SK-N-SH (cell line): ENCODE data around the gene ZNF592. TPM values are rescaled to one million over a fixed set of nuclear protein-coding genes. Genes with fewer than 3 reads are reported as not detected.

Source experiments
- CTCF ChIA-PET: fragments of 300-600, 350-600 bp; formaldehyde crosslinking; extraction: SDS; loops from one replicate; lab custom pipeline; 2021; lab: Yijun Ruan, JAX
- POLR2A ChIA-PET: fragments of 350-600 bp; sonication (Branson Sonifier 250); formaldehyde crosslinking; extraction: SDS; loops from one replicate; lab custom pipeline; 2020; ENCODE audit warnings: antibody characterized with exemption, inconsistent platforms; lab: Yijun Ruan, JAX
- DNase-seq: peaks from one replicate; pipeline ENCODE4 v3.0.0; 2012
- H2AFZ ChIP-seq: fragments of 200-600 bp; sonication (generic); 2 replicates; pipeline ENCODE4 v1.8.1; 2016; ENCODE audit warnings: antibody characterized with exemption, mild to moderate bottlenecking, low read depth
- H3F3A ChIP-seq: fragments of 200-600 bp; sonication (generic); replicated peaks from 2 replicates; pipeline ENCODE3; 2016; ENCODE audit warnings: antibody characterized with exemption, mild to moderate bottlenecking; ENCODE audit not compliant: insufficient read depth
- H3K27ac ChIP-seq, 2 experiments: fragments of 200-500 bp in 1 of 2; fragments of 200-600 bp in 1 of 2; sonication (Bioruptor generic) in 1 of 2; sonication (generic), shearing (Covaris generic) in 1 of 2; 2 replicates each; pipeline versions ENCODE4 v1.5.1 to v1.6.1; 2014 to 2016; ENCODE audit warnings: low read depth in 2 of 2, inconsistent platforms in 1 of 2, low read length in 1 of 2, mild to moderate bottlenecking in 1 of 2, mixed read lengths in 1 of 2
- H3K27me3 ChIP-seq: fragments of 200-600 bp; sonication (generic), shearing (Covaris generic); 2 replicates; pipeline ENCODE4 v1.6.1; 2016; ENCODE audit warnings: mixed run types; ENCODE audit not compliant: insufficient read depth
- H3K36me3 ChIP-seq, 2 experiments: fragments of 200-500 bp in 1 of 2; fragments of 200-600 bp in 1 of 2; sonication (Bioruptor generic) in 1 of 2; sonication (generic) in 1 of 2; replicated peaks in 1 of 2; 2 replicates each; pipeline versions ENCODE3 to v1.5.1; 2014 to 2016; ENCODE audit warnings: low read length in 1 of 2, mild to moderate bottlenecking in 1 of 2; ENCODE audit not compliant: insufficient read depth in 2 of 2, control insufficient read depth in 1 of 2
- H3K4me1 ChIP-seq, 2 experiments: fragments of 200-500 bp in 1 of 2; fragments of 200-600 bp in 1 of 2; sonication (Bioruptor generic) in 1 of 2; sonication (generic), shearing (Covaris generic) in 1 of 2; 2 replicates each; pipeline versions ENCODE4 v1.5.1 to v1.6.1; 2014 to 2016; ENCODE audit warnings: low read depth in 1 of 2, low read length in 1 of 2, mixed run types in 1 of 2; ENCODE audit not compliant: insufficient read depth in 2 of 2, control insufficient read depth in 1 of 2
- H3K4me2 ChIP-seq: fragments of 200-600 bp; sonication (generic), shearing (Covaris generic); 2 replicates; pipeline ENCODE4 v1.6.1; 2017; ENCODE audit warnings: mixed run types
- H3K4me3 ChIP-seq, 2 experiments: fragments of 200-500 bp in 1 of 2; fragments of 200-600 bp in 1 of 2; sonication (Bioruptor generic) in 1 of 2; sonication (generic), shearing (Covaris generic) in 1 of 2; 2 replicates each; pipeline versions ENCODE4 v1.5.1 to v1.8.1; 2014 to 2016; ENCODE audit warnings: low read depth in 2 of 2, inconsistent platforms in 1 of 2, low read length in 1 of 2, mild to moderate bottlenecking in 1 of 2, mixed read lengths in 1 of 2, moderate library complexity in 1 of 2
- H3K79me2 ChIP-seq: fragments of 200-600 bp; sonication (generic); 2 replicates; pipeline ENCODE4 v1.8.1; 2017; ENCODE audit warnings: mild to moderate bottlenecking; ENCODE audit not compliant: insufficient read depth
- H3K9ac ChIP-seq: fragments of 200-600 bp; sonication (generic); 2 replicates; pipeline ENCODE4 v1.6.1; 2017; ENCODE audit warnings: mixed run types
- H3K9me2 ChIP-seq: fragments of 200-600 bp; sonication (generic); 2 replicates; pipeline ENCODE4 v1.6.1; 2017; ENCODE audit warnings: mixed run types
- H3K9me3 ChIP-seq: fragments of 200-600 bp; sonication (generic); 2 replicates; pipeline ENCODE4 v1.6.1; 2017; ENCODE audit warnings: mixed run types, mild to moderate bottlenecking, moderate library complexity
- H4K20me1 ChIP-seq: fragments of 200-600 bp; sonication (generic); 2 replicates; pipeline ENCODE4 v1.6.1; 2017; ENCODE audit warnings: mild to moderate bottlenecking, mixed run types; ENCODE audit not compliant: insufficient read depth
- CTCF ChIP-seq: fragments of 200-600 bp; sonication (generic); IDR thresholded peaks from 2 replicates; pipeline ENCODE4 v1.6.1; 2017; ENCODE audit warnings: antibody characterized with exemption, mild to moderate bottlenecking, moderate library complexity
- EZH2phosphoT487 ChIP-seq: fragments of 200-600 bp; sonication (generic); IDR thresholded peaks from 2 replicates; pipeline ENCODE4 v1.6.1; 2017; ENCODE audit warnings: low read depth, mixed run types, mild to moderate bottlenecking, antibody characterized with exemption, moderate library complexity, borderline replicate concordance
- FOXM1 ChIP-seq: IDR thresholded peaks from 2 replicates; pipeline ENCODE4 v1.4.0; 2012; ENCODE audit warnings: low read depth, mild to moderate bottlenecking
- IRF3 ChIP-seq: fragments of 150-350 bp; IDR thresholded peaks from 2 replicates; pipeline ENCODE4 v1.6.1; 2016; ENCODE audit warnings: mild to moderate bottlenecking, low read depth, low read length
- SIN3A ChIP-seq: IDR thresholded peaks from 2 replicates; pipeline ENCODE4 v1.6.1; 2012; ENCODE audit warnings: low read depth, mild to moderate bottlenecking, low read length, moderate library complexity, borderline replicate concordance
- SMC3 ChIP-seq: IDR thresholded peaks from 2 replicates; pipeline ENCODE4 v1.6.1; 2012; ENCODE audit warnings: low read depth, low read length, improper control_type of control experiment
- TAF1 ChIP-seq: IDR thresholded peaks from 2 replicates; pipeline ENCODE4 v1.6.1; 2012; ENCODE audit warnings: low read depth, mild to moderate bottlenecking, low read length, moderate library complexity, borderline replicate concordance
- TCF12 ChIP-seq: IDR thresholded peaks from 2 replicates; pipeline ENCODE4 v1.4.0; 2012
- YY1 ChIP-seq: IDR thresholded peaks from 2 replicates; pipeline ENCODE4 v1.4.0; 2012; ENCODE audit warnings: low read depth, mild to moderate bottlenecking
- WGBS: methylation state at CpG from one replicate; pipeline ENCODE4 v1.1.6; 2017; ENCODE audit warnings: low lambda C conversion rate; 5-methylcytosine and 5-hydroxymethylcytosine counted together
- polyA plus RNA-seq, 3 experiments: library from polyadenylated mRNA; depleted of rRNA; stranded (reverse); fragments of >200 nt; gene quantifications; 2 replicates each; pipeline ENCODE4 v1.2.3, GENCODE V29; 2012
- TF ChIP-seq, protein P1 (sequence below): IDR thresholded peaks from 2 replicates; pipeline ENCODE4 v1.4.0; 2012; ENCODE audit warnings: low read depth, borderline replicate concordance

The ZNF592 gene
- polyA plus RNA-seq, 1 of the 3 experiments (the other 2 are of a cell fraction), result 8.0 TPM

GRCh38 chr15:84783493-84784251, 35.3 kb downstream of the ZNF592 start:
- no peaks in the 10 kb centered on the region for H3K9me2 ChIP-seq
- peaks cover 76% of the 10 kb centered on the region for H3K79me2 ChIP-seq
- H3K27ac ChIP-seq, result no peak overlapping the region
- DNase-seq, result no peak
- no peaks in the 10 kb centered on the region for H3K27me3 ChIP-seq
- H3K9ac ChIP-seq, result no peak overlapping the region
- POLR2A ChIA-PET, result no interaction called here
- H3K9me3 ChIP-seq, result no peaks in the 10 kb centered on the region
- no peak overlapping the region for H3K4me3 ChIP-seq
- no peak for TF ChIP-seq IRF3
- TF ChIP-seq SIN3A, result no peak
- no peak for TF ChIP-seq TAF1
- no peak for TF ChIP-seq YY1
- TF ChIP-seq SMC3, result no peak
- CTCF ChIA-PET, result interaction anchor here (0.6 kb wide), 1 partner anchor 1894 kb away, joined by 3 read pairs; no protein-coding TSS in a partner anchor
- peaks cover 13% of the 10 kb centered on the region for H3F3A ChIP-seq
- no peak overlapping the region for H2AFZ ChIP-seq
- peaks cover 0 to 3% of the 10 kb centered on the region in 2 experiments; a peak in 1 of 4 replicates for H3K4me1 ChIP-seq
- no peak overlapping the region for H3K4me2 ChIP-seq
- peaks cover 44 to 49% of the 10 kb centered on the region in 2 experiments for H3K36me3 ChIP-seq
- peaks cover 25% of the 10 kb centered on the region for H4K20me1 ChIP-seq
- 90% methylated on average over 5 of the region's 12 CpGs for WGBS

DNA sequence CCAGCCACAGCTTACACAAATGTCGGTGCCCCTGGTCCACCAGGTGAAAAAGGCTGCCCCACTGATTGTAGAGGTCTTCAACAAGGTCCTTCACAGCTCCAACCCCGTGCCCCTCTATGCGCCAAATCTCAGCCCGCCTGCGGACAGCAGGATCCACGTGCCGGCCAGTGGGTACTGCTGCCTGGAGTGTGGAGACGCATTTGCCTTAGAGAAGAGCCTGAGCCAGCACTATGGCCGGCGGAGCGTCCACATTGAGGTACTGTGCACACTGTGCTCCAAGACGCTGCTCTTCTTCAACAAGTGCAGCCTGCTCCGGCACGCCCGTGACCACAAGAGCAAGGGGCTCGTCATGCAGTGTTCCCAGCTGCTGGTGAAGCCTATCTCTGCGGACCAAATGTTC, 35.9 kb downstream of the ZNF592 start:
- no peak for DNase-seq
- Histone ChIP-seq H3K9me3 (no peaks in the 10 kb centered on the region), H3K4me3 (no peak overlapping the region), H3F3A (peaks cover 7% of the 10 kb centered on the region), H4K20me1 (peaks cover 28% of the 10 kb centered on the region), H2AFZ (no peak overlapping the region), H3K36me3 (peaks cover 48 to 49% of the 10 kb centered on the region in 2 experiments), H3K27me3 (no peaks in the 10 kb centered on the region), H3K4me1 (peaks cover 0 to 3% of the 10 kb centered on the region in 2 experiments; a peak in 1 of 4 replicates), H3K9ac (no peak overlapping the region), H3K9me2 (no peaks in the 10 kb centered on the region), H3K79me2 (peaks cover 80% of the 10 kb centered on the region), H3K27ac (no peak overlapping the region), H3K4me2 (no peak overlapping the region)
- TF ChIP-seq, protein P1, sequence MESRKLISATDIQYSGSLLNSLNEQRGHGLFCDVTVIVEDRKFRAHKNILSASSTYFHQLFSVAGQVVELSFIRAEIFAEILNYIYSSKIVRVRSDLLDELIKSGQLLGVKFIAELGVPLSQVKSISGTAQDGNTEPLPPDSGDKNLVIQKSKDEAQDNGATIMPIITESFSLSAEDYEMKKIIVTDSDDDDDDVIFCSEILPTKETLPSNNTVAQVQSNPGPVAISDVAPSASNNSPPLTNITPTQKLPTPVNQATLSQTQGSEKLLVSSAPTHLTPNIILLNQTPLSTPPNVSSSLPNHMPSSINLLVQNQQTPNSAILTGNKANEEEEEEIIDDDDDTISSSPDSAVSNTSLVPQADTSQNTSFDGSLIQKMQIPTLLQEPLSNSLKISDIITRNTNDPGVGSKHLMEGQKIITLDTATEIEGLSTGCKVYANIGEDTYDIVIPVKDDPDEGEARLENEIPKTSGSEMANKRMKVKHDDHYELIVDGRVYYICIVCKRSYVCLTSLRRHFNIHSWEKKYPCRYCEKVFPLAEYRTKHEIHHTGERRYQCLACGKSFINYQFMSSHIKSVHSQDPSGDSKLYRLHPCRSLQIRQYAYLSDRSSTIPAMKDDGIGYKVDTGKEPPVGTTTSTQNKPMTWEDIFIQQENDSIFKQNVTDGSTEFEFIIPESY, result no peak
- TF ChIP-seq TCF12 (no peak), FOXM1 (no peak), EZH2phosphoT487 (no peak), CTCF (no peak)
- CTCF ChIA-PET, result no interaction called here
- POLR2A ChIA-PET, result no interaction called here
- 92% methylated on average over 12 of the region's 17 CpGs for whole genome bisulfite sequencing
